K562 (cell line): ENCODE measurements around the gene NUP35. TPM values are rescaled to one million over a fixed set of nuclear protein-coding genes. Genes with fewer than 3 reads are reported as not detected.
A peak's percentile ranks its signal among the peaks of the same experiment; 100 is the strongest.

ENCODE experiments used
- ATAC-seq: fragments of 200-7000 bp; cut with Tn5 transposase; 3 replicates; pipeline ENCODE4 v1.9.1; 2020; ENCODE audit warnings: moderate library complexity
- BruUV-seq: library from RNA; stranded (reverse); fragments of 400-500 nt; replicated peaks from 2 replicates; lab custom pipeline; 2021; lab: Mats Ljungman, UMichigan
- CTCF ChIA-PET: fragments of 300-600 bp; formaldehyde crosslinking; extraction: SDS; loops from one replicate; lab custom pipeline; 2021; ENCODE audit warnings: low intra/inter-chr PET ratio; lab: Yijun Ruan, JAX
- POLR2A ChIA-PET: fragments of 300-600, 350-650 bp; sonication (Branson Sonifier 250); formaldehyde crosslinking; extraction: SDS; loops from one replicate; lab custom pipeline; 2021; ENCODE audit warnings: antibody characterized with exemption, inconsistent platforms; lab: Yijun Ruan, JAX
- DNase-seq, 4 experiments: peaks; one replicate each; pipeline versions ENCODE4 v3.0.0 to v3.0.0-alpha.2; 2011 to 2018; ENCODE audit warnings: low spot score in 3 of 4, mixed read lengths in 3 of 4; ENCODE audit errors: extremely low read depth in 1 of 4
- FAIRE-seq: peaks from 2 replicates; lab custom pipeline; 2011; peaks lifted over from hg19 to GRCh38; lab: Jason Lieb, UNC
- H2AFZ ChIP-seq: 2 replicates; pipeline ENCODE4 v1.6.0; 2011; ENCODE audit warnings: low read depth, low read length, control low read depth, inconsistent platforms
- H3K27ac ChIP-seq: fragments of 200-600 bp; 3 replicates; pipeline ENCODE4 v1.8.0; 2011; ENCODE audit warnings: low read depth, mild to moderate bottlenecking, control low read depth, inconsistent platforms, low read length, moderate library complexity, mixed read lengths; ENCODE audit errors: extremely low read depth
- H3K27me3 ChIP-seq, 2 experiments: fragments of 300-600 bp in 1 of 2; 2 replicates in 1 of 2; 3 replicates in 1 of 2; pipeline versions ENCODE4 v1.6.0 to v1.8.0; 2011; ENCODE audit warnings: inconsistent platforms in 2 of 2, low read length in 2 of 2, mild to moderate bottlenecking in 1 of 2, mixed read lengths in 1 of 2, moderate library complexity in 1 of 2; ENCODE audit not compliant: control insufficient read depth in 2 of 2, insufficient read depth in 2 of 2
- H3K36me3 ChIP-seq: fragments of 300-600 bp; 3 replicates; pipeline ENCODE4 v1.8.0; 2011; ENCODE audit warnings: mild to moderate bottlenecking, low read length, inconsistent platforms; ENCODE audit not compliant: control insufficient read depth, insufficient read depth
- H3K4me1 ChIP-seq, 2 experiments: fragments of 200-600 bp in 1 of 2; replicated peaks in 1 of 2; 2 replicates in 1 of 2; 3 replicates in 1 of 2; pipeline versions ENCODE4 v1.5.1 to v1.8.0; 2011; ENCODE audit warnings: inconsistent platforms in 2 of 2, low read length in 2 of 2, mild to moderate bottlenecking in 1 of 2, mixed read lengths in 1 of 2, moderate library complexity in 1 of 2; ENCODE audit not compliant: control insufficient read depth in 2 of 2, insufficient read depth in 2 of 2
- H3K4me2 ChIP-seq: 2 replicates; pipeline ENCODE4 v1.6.1; 2011; ENCODE audit warnings: low read length, control low read depth, inconsistent platforms, mixed read lengths; ENCODE audit not compliant: insufficient read depth
- H3K4me3 ChIP-seq: fragments of 200-600 bp; sonication (generic), shearing (Covaris generic); 2 replicates; pipeline ENCODE4 v1.5.1; 2016; ENCODE audit warnings: control low read depth, inconsistent platforms
- H3K79me2 ChIP-seq: fragments of 200-600 bp; 3 replicates; pipeline ENCODE4 v1.8.0; 2011; ENCODE audit warnings: low read length, inconsistent platforms; ENCODE audit not compliant: control insufficient read depth, insufficient read depth
- H3K9ac ChIP-seq, 2 experiments: 2 replicates each; pipeline versions ENCODE4 v1.6.0 to v1.6.1; 2011; ENCODE audit warnings: low read depth in 2 of 2, low read length in 2 of 2, control low read depth in 1 of 2, inconsistent platforms in 1 of 2, mild to moderate bottlenecking in 1 of 2, mixed read lengths in 1 of 2; ENCODE audit not compliant: insufficient read depth in 1 of 2
- H3K9me1 ChIP-seq: one replicate; pipeline ENCODE4 v1.6.0; 2011; ENCODE audit warnings: inconsistent platforms, mild to moderate bottlenecking, low read length, moderate library complexity; ENCODE audit not compliant: control insufficient read depth, insufficient read depth
- H3K9me3 ChIP-seq: replicated peaks from 2 replicates; pipeline ENCODE4 v1.5.1; 2011; ENCODE audit warnings: low read depth, low read length, inconsistent platforms; ENCODE audit not compliant: control insufficient read depth, insufficient read depth
- H4K20me1 ChIP-seq: replicated peaks from 2 replicates; pipeline ENCODE4 v1.6.1; 2011; ENCODE audit warnings: low read length, inconsistent platforms, mixed read lengths; ENCODE audit not compliant: control insufficient read depth, insufficient read depth
- ILF3 ChIP-seq: fragments of 450-650 bp; IDR thresholded peaks from 2 replicates; pipeline ENCODE4 v1.6.1; 2018; ENCODE audit warnings: antibody characterized with exemption, mild to moderate bottlenecking, moderate library complexity, borderline replicate concordance
- NEUROD1 ChIP-seq: fragments of 150-350 bp; IDR thresholded peaks from 2 replicates; pipeline ENCODE4 v1.6.1; 2014; ENCODE audit warnings: borderline replicate concordance, low read length, low read depth; ENCODE audit not compliant: partially characterized antibody
- TEAD1 ChIP-seq, 2 experiments: fragments of 450-650 bp in 1 of 2; sonication (generic) in 1 of 2; formaldehyde crosslinking; IDR thresholded peaks; 2 replicates each; pipeline versions ENCODE4 v1.4.0 to v1.8.0; 2020 to 2022; ENCODE audit warnings: mild to moderate bottlenecking in 2 of 2, missing genetic modification reagents in 1 of 2
- WGBS: fragments of 100-300 bp; shearing (Covaris generic); methylation state at CpG from one replicate; pipeline ENCODE4 v1.1.6; 2016; ENCODE audit warnings: low coverage, mixed read lengths; ENCODE audit not compliant: insufficient coverage; ENCODE audit errors: missing lambda C conversion rate; 5-methylcytosine and 5-hydroxymethylcytosine counted together
- in situ Hi-C: fragments of 300-500 bp; cut with MboI; formaldehyde crosslinking; loops from 4 replicates; pipeline ENCODE4 v1.15.0; 2018; ENCODE audit warnings: inconsistent platforms, mixed read lengths
- intact Hi-C: fragments of 100-400 bp; cut with micrococcal nuclease; formaldehyde crosslinking; loops from 2 replicates; pipeline ENCODE4 v1.14.2; 2022
- polyA plus RNA-seq, 8 experiments: library from polyadenylated mRNA; depleted of rRNA in 4 of 8; stranded (reverse) in 5 of 8; unstranded in 3 of 8; fragments of >200 nt; fragmentation: Nextera tagmentation in 2 of 8; fragmentation: Illumina TruSeq in 1 of 8; extraction: Ambion mirVana in 2 of 8; extraction: Trizol in 1 of 8; gene quantifications; 2 replicates each; pipeline versions ENCODE4 v1.2.1 to v1.2.3, GENCODE V29; 2011 to 2014; ENCODE audit warnings: inconsistent platforms in 1 of 8, missing spikeins in 1 of 8
- total RNA-seq, 7 experiments: library from RNA; depleted of rRNA in 6 of 7; stranded (reverse); fragments of >200 nt in 6 of 7; fragmentation: Illumina TruSeq in 2 of 7; extraction: Trizol in 2 of 7; gene quantifications; 2 replicates each; pipeline versions ENCODE4 v1.2.1 to v1.2.3, GENCODE V29; 2011 to 2021; ENCODE audit warnings: low replicate concordance in 1 of 7
- TF ChIP-seq, protein P1 (sequence below), 3 experiments: IDR thresholded peaks in 2 of 3; conservative IDR thresholded peaks in 1 of 3; 2 replicates each; pipeline ENCODE4 v1.5.1; 2011 to 2012; ENCODE audit warnings: low read length in 3 of 3, mild to moderate bottlenecking in 3 of 3, control low read depth in 2 of 3, improper control_type of control experiment in 1 of 3, inconsistent platforms in 1 of 3, low read depth in 1 of 3, mixed read lengths in 1 of 3, moderate library complexity in 1 of 3; ENCODE audit not compliant: insufficient read depth in 2 of 3
- TF ChIP-seq, protein P2 (sequence below): fragments of 250-450 bp; sonication (Bioruptor Pico); IDR thresholded peaks from 2 replicates; pipeline ENCODE4 v1.5.0; 2020; ENCODE audit warnings: mild to moderate bottlenecking

NUP35 gene
- total and polyA plus RNA-seq, 9 of the 15 experiments (the other 6 are each of a cell fraction or from before 2014, with no cell fraction given) = 24.5 to 78.2 (median 51.1) TPM

DNA sequence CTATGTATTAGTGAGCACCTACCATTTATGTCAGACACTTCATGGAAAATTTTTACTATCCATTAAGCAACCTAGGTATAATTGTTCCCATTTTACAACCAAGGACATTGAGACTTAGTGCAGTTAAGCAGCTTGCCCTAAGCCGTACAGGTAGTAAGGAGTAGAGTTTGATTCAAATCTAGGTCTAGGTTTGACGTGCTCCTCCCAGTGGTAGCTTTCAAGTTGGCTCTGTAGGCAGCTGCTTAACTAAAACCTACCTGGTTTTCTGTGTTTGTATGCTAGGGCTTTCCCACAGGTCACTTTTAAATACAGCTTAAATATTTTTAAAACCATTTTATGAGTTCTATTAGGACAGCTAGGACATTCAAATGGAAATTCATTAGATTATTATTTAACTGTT, 69.7 kb downstream of the NUP35 start:
- Histone ChIP-seq H3K9me3 (no peaks in the 10 kb centered on the region), H3K4me2 (no peak overlapping the region), H3K27me3 (no peaks in the 10 kb centered on the region), H3K79me2 (no peaks in the 10 kb centered on the region), H3K9me1 (no peaks in the 10 kb centered on the region), H2AFZ (no peak overlapping the region), H3K36me3 (peaks cover 24% of the 10 kb centered on the region; the same call in 2 of the 3 replicates), H4K20me1 (no peaks in the 10 kb centered on the region), H3K4me3 (no peak overlapping the region), H3K9ac (no peak overlapping the region), H3K27ac (no peak overlapping the region), H3K4me1 (peaks cover 0 to 15% of the 10 kb centered on the region in 2 experiments; a peak in 4 of 5 replicates)
- POLR2A ChIA-PET = interaction anchor here (0.7 kb wide), 1 partner anchor 13 kb away, joined by 3 read pairs; no protein-coding TSS in a partner anchor
- FAIRE-seq (no peak), DNase-seq (peak in 1 of 4 experiments; percentile 11), ATAC-seq (peak; percentile 55; the same call in 2 of the 3 replicates)
- CTCF ChIA-PET = no interaction called here
- WGBS = 75% methylated on average over 2 of the region's 2 CpGs
- no TSS peak for BruUV-seq
- in situ Hi-C loops (no loop called here), intact Hi-C loops (no loop called here)
- no peak for TF ChIP-seq NEUROD1
- TF ChIP-seq, protein P1, sequence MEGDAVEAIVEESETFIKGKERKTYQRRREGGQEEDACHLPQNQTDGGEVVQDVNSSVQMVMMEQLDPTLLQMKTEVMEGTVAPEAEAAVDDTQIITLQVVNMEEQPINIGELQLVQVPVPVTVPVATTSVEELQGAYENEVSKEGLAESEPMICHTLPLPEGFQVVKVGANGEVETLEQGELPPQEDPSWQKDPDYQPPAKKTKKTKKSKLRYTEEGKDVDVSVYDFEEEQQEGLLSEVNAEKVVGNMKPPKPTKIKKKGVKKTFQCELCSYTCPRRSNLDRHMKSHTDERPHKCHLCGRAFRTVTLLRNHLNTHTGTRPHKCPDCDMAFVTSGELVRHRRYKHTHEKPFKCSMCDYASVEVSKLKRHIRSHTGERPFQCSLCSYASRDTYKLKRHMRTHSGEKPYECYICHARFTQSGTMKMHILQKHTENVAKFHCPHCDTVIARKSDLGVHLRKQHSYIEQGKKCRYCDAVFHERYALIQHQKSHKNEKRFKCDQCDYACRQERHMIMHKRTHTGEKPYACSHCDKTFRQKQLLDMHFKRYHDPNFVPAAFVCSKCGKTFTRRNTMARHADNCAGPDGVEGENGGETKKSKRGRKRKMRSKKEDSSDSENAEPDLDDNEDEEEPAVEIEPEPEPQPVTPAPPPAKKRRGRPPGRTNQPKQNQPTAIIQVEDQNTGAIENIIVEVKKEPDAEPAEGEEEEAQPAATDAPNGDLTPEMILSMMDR (IDR thresholded peaks at IDR 0.05 in 2 of 3, conservative IDR thresholded peaks at IDR 0.05 in 1 of 3; ENCODE audit: insufficient read depth in 2 of 3, low read depth in 1 of 3, low read length in 3 of 3) = peak in 1 of 3 experiments; percentile 18; a peak in 2 of 6 replicates

DNA sequence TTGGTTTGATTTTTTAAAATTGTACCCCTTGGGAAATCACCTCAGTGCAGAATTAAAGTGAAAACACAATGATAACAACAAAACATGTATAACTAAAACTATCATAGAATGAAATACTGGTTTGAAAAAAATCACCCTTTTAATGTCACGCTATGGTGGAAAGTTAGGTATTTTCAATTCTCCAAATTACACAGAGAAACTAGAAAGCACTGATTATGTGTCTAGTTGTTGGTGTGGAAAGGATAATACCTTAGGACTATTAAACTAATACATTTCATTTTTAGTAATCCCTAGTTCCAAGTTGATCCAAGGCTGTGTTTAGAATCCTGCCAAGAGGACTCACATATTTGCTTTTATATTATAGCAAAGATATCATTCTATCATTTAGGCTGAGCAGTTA, 71.2 kb downstream of the NUP35 start:
- intact Hi-C loops = no loop called here
- TF ChIP-seq, protein P2, sequence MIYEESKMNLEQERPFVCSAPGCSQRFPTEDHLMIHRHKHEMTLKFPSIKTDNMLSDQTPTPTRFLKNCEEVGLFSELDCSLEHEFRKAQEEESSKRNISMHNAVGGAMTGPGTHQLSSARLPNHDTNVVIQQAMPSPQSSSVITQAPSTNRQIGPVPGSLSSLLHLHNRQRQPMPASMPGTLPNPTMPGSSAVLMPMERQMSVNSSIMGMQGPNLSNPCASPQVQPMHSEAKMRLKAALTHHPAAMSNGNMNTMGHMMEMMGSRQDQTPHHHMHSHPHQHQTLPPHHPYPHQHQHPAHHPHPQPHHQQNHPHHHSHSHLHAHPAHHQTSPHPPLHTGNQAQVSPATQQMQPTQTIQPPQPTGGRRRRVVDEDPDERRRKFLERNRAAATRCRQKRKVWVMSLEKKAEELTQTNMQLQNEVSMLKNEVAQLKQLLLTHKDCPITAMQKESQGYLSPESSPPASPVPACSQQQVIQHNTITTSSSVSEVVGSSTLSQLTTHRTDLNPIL (CRISPR knock-in tag) = no peak
- TF ChIP-seq ILF3 (no peak), TEAD1 (CRISPR knock-in tag; IDR thresholded peaks at IDR 0.05) (no peak)
- TF ChIP-seq, all 486 proteins: peak for 0
- 85% methylated on average over 1 of the region's 1 CpG for WGBS
- POLR2A ChIA-PET = interaction anchor here (2.0 kb wide), 1 partner anchor 11 kb away, joined by 7 read pairs; no protein-coding TSS in a partner anchor
- H3K9me3 ChIP-seq = no peaks in the 10 kb centered on the region
- peaks cover 17% of the 10 kb centered on the region; the same call in 2 of the 3 replicates for H3K36me3 ChIP-seq
- no peak overlapping the region for H3K9ac ChIP-seq
- H3K79me2 ChIP-seq = no peaks in the 10 kb centered on the region
- H3K9me1 ChIP-seq = no peaks in the 10 kb centered on the region
- no peak overlapping the region for H3K4me3 ChIP-seq
- no peaks in the 10 kb centered on the region for H4K20me1 ChIP-seq
- BruUV-seq = no TSS peak
- CTCF ChIA-PET = no interaction called here
- H3K4me1 ChIP-seq = peaks cover 0 to 15% of the 10 kb centered on the region in 2 experiments; a peak in 4 of 5 replicates
- ATAC-seq (no peak; the same call in 2 of the 3 replicates), FAIRE-seq (no peak), DNase-seq (no peak)
- peak overlapping the region; percentile 58; the same call in 2 of the 3 replicates for H3K27ac ChIP-seq
- no peak overlapping the region; the same call in 1 of the 2 replicates for H2AFZ ChIP-seq
- no peak overlapping the region for H3K4me2 ChIP-seq
- H3K27me3 ChIP-seq = no peaks in the 10 kb centered on the region
- in situ Hi-C loops = no loop called here
